HG03520 (cell line): ENCODE results near the gene NHLRC3.
"Not testable (repeated sequence)": the region's sequence is repeated elsewhere in the genome, so short reads cannot be mapped to it uniquely, and the experiment has no call there.

Source experiments
- ATAC-seq: cut with Tn5 transposase; IDR thresholded peaks from one replicate; pipeline ENCODE4 v1.9.1; 2021; ENCODE audit warnings: mild to moderate bottlenecking, moderate library complexity; ENCODE audit not compliant: unreplicated experiment

Gene NHLRC3, protein sequence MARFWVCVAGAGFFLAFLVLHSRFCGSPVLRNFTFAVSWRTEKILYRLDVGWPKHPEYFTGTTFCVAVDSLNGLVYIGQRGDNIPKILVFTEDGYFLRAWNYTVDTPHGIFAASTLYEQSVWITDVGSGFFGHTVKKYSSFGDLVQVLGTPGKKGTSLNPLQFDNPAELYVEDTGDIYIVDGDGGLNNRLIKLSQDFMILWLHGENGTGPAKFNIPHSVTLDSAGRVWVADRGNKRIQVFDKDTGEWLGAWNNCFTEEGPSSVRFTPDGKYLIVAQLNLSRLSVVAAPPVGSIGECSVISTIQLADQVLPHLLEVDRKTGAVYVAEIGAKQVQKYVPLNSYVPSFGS

DNA sequence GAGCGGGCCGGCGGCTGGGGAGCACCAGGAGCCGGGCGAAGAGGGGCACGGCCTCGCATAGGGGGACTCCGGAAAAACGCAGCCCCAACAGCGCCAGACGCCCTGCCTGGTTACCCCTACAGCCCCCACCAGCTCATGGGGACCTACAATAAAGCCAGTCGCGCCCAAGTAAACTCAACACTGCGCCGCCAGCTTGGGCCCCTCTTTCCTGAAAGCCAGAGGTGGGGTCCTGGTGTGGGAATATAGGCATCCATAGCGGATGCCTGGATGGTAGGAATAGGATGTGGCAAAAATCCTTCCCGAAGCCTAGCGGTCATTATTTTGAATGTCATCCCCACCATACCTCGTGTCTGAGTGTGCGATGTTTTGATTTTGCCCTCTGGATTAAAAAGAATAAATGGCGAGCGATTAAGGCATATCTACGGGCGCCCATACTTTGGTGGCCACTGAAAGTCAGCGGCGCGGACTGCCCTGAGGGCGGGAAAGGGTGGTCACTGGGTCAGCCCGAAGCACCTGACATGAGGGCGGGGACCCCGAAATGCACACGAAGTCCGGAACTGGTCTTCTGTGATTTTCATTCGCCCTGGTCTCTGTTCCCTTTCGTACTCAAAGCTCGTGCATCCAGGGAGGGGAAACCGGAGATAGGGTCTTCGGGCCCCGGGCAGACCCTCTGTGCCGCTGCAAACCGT lies at the start of gene NHLRC3, which contains the start of gene PROSER1:
Gene NHLRC3 (plus strand): TSS at position 577 of the 689 bp plus-strand sequence. CDS start 184 bp downstream, outside the sequence.
Gene PROSER1 (minus strand): TSS at position 210 of the 689 bp plus-strand sequence. CDS start 847 bp downstream, outside the sequence.
- peak; percentile 63 for ATAC-seq

- no peak for ATAC-seq
Observed at GRCh38 chr13:38990693-38991092, 47.6 kb upstream of the NHLRC3 start, which contains the start of gene STOML3. Gene STOML3, minus strand, starts transcription at chr13:38990831. Its CDS starts 110 bp downstream, at chr13:38990721.

DNA sequence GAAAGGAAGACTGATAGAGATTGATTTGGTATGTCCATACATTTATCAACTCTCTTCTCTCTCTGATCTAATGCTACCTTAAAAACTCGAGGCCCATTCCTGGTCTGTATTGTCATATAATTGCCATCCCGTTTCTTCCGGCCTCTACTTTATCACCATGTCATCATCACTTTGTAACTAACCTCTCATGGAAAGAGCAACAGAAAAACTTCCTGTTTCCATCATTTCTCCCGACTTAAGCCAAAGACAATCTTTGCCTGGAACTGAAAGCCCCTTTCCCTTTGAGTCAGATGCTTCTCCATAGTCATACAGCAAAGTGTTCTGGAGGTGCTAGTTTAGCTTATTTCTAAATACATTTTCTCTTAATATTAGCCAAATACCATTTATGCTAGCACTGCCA lies 44.9 kb upstream of the NHLRC3 start:
- ATAC-seq = no peak

- no peak for ATAC-seq
Observed at GRCh38 chr13:38998739-38999138, 39.5 kb upstream of the NHLRC3 start.

DNA sequence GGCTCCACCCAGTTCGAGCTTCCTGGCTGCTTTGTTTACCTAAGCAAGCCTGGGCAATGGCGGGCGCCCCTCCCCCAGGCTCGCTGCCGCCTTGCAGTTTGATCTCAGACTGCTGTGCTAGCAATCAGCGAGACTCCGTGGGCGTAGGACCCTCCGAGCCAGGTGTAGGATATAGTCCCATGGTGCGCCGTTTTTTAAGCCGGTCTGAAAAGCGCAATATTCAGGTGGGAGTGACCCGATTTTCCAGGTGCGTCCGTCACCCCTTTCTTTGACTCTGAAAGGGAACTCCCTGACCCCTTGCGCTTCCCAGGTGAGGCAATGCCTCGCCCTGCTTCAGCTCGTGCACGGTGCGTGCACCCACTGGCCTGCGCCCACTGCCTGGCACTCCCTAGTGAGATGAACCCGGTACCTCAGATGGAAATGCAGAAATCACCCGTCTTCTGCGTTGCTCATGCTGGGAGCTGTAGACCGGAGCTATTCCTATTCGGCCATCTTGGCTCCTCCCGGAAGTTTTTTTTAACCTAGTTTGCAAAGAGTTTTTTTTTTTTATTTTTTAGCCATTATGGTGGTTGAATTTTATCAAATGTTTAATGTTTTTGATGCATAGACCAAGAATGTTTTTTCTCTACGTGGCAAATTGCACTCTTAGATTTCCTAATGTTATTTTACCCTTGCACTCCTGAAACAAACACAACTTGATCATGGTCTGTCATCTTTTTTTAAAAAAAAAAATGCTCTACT lies 31.7 kb upstream of the NHLRC3 start:
- not testable (repeated sequence) for ATAC-seq

GRCh38 chr13:39012608-39013007 lies 25.6 kb upstream of the NHLRC3 start:
- no peak for ATAC-seq

DNA sequence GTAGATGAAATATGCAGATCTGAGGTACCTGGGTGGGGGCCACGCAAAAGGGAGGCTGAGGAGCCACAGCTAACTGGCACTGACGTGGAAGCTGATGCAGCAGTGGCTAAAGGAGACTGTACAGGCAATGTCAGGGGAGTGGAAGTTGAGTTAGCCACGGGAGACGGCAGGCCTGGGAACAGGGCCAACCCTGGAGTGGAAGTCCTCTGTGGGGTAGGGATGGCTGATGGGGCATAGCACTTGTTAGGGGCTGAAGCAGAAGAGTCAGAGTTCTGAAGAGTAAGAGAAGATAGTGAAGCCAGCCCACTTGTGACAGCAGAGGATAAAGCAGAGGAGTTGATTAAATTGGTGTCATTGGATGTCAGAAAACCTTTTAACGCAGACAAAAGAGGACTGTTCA lies 24.8 kb upstream of the NHLRC3 start:
- no peak for ATAC-seq

GRCh38 chr13:39016087-39016486 lies 22.2 kb upstream of the NHLRC3 start:
- ATAC-seq = peak; percentile 81

DNA sequence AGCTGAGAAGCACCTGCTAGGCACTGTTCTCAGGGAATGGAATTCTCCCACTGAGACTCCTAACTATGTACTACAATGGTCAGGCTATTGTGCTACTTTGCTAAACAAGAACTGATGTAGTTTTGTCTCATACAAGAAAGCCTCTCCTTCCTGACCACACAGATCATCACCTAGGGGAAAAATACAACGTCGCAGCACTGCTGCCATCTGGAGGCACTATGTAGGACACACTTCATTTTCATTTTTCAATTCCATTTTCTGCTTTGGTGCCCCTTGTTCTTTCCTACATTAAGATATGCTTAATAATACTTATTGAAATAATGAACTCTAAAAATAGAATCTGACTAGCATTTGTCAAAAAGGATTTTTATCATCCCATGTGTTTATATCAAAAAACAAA lies 21.5 kb upstream of the NHLRC3 start:
- peak; percentile 80 for ATAC-seq

GRCh38 chr13:39020853-39021462 lies 17.3 kb upstream of the NHLRC3 start:
- no peak for ATAC-seq

GRCh38 chr13:39023316-39023715 lies 14.9 kb upstream of the NHLRC3 start:
- ATAC-seq = no peak

DNA sequence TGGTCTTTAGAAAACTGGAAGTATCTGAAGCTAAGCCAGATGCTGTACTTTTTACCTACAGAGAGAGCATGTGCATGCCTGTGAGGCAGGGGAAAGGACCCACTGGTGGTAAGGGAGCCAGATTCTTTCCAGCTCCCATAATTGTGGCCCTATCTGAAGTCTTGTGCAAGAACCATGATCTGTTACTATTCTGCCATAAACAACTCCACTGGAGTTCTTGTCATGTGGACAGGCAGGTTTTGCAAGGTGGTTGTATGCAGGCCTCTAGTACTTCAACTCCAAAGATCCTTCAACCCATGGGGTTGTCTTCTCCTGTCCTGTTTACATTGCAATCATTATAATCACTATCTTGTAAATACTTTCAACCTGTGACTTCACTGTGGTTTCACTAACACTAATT lies 14.5 kb upstream of the NHLRC3 start:
- ATAC-seq = no peak

DNA sequence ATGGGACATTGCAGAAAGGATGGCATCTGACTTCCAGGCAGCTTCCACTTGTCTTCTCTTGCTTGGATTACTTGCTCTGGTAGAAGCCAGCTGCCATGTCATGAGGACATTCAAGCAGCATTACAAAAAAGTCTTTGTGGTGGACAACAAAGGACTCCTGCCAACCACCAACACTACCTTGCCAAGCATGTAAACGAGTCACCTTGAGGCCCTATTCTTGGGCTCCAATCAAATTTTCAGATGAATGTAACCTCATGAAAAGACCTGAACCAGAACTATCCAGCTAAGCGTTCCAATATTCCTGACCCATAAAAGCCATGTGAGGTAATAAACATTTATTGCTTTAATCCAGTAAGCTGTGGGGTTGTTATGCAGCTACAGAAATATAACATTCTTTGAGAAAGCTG lies 12.8 kb upstream of the NHLRC3 start:
- no peak for ATAC-seq

- ATAC-seq = no peak
Observed at GRCh38 chr13:39032150-39032549, 6.1 kb upstream of the NHLRC3 start.

- ATAC-seq = no peak
Observed at GRCh38 chr13:39034085-39034484, 4.2 kb upstream of the NHLRC3 start.

DNA sequence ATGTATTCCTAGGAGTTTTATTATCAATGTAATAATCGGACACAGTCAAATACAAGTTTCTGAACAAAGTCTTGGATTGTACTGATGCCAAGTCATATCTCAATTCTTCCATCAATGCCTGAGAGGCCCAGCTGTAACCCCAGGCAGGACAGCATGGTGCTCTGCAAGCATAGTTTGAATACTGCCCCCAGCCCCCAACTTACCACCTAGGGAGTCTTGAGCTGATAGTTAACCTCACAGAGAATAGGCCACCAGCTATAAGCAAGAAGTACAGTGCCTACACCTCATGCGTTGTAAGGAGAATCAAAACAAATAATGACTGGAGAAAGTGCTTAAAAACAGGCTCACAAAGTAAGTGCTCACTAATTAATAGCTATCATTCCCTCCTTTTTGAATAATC lies 3.1 kb upstream of the NHLRC3 start:
- no peak for ATAC-seq

GRCh38 chr13:39035799-39036198 lies 2.5 kb upstream of the NHLRC3 start:
- no peak for ATAC-seq

DNA sequence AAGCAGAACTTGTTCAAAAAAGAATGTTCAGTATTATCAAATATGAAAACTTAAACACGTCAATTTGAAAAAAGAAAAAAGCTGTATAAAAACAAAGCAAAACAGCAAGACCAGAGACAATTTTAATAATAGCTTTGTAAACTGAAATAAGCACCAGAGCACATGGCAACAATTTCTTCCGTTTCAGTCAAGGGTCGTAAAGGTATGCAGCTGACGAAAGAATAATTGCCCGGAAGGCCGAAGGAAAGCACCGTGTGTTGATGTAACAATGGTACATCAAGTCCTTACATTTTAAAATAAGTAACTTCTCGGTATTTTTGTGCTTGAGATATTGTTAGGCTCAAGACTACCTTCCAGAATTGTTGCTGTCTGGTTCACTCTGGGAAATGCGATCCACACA lies 2.0 kb upstream of the NHLRC3 start:
- no peak for ATAC-seq

DNA sequence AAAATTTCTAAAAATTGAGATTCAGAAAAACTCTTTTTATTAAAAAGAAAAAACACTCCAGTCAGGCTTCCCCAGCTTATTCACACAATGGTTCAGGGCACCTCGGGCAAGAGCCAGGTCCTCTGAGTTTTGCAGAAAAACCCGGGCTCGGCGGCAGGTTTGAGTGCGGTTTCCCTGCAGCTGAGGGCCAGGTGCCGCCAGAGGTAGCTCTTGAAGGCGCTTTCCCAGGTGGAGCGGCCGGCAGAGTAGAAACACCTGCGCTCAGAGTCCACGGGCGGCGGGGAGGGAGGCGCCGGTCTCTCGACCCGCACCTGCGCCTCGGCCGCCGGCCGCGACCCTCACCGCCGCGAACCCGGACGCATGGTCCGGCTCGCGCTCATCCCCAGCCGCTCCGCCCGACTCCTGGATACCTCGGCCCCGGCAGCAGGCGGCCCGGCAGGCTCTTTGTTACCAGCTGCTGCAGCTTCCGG lies 811 bp upstream of the NHLRC3 start:
- ATAC-seq = no peak

DNA sequence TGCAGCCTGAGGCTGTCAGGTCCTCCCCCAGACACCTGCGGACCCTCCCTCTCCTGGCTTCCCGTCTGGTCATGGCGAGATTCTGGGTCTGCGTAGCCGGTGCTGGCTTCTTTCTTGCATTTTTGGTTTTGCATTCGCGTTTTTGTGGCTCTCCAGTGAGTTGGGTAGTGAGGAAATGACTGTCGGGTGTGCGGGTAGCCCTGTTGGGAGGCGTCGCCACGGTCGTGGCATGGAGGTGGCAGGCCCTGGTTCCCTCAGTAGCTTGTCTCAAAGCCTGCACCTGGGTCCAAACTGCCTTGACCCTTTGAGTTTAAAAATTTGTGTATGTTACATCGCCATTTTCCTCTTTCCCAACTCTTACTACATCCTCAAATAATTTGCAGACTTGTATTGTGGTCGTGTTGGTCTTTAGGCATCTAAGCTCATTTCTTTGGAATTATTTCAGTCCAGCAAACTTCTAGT lies 344 bp downstream of the NHLRC3 start:
- peak; percentile 35 for ATAC-seq

GRCh38 chr13:39039041-39039440 lies 785 bp downstream of the NHLRC3 start:
- no peak for ATAC-seq
